H1 (cell line): ENCODE data around the gene KIZ. TPM values are rescaled to one million over a fixed set of nuclear protein-coding genes. Genes with fewer than 3 reads are reported as not detected.
A peak's percentile ranks its signal among the peaks of the same experiment; 100 is the strongest.

Experiments
- ASH2L ChIP-seq: fragments of 200-600, 300-600 bp; sonication (generic); IDR thresholded peaks from one replicate; pipeline ENCODE4 v1.7.1; 2017; ENCODE audit warnings: low read length
- CBX8 ChIP-seq: fragments of 300-800, 300-1000 bp; sonication (generic); IDR thresholded peaks from 2 replicates; pipeline ENCODE4 v1.7.1; 2016; ENCODE audit warnings: low read depth, low read length, borderline replicate concordance
- CEBPB ChIP-seq: IDR thresholded peaks from 2 replicates; pipeline ENCODE4 v1.6.1; 2012; ENCODE audit warnings: low read depth, low read length
- CREB1 ChIP-seq: IDR thresholded peaks from 2 replicates; pipeline ENCODE4 v1.6.1; 2012; ENCODE audit warnings: inconsistent platforms
- EP300 ChIP-seq, 2 experiments: IDR thresholded peaks; 1 replicate in 1 of 2; 2 replicates in 1 of 2; pipeline ENCODE4 v1.6.1; 2011 to 2012; ENCODE audit warnings: low read depth in 2 of 2, low read length in 2 of 2, mild to moderate bottlenecking in 2 of 2, borderline replicate concordance in 1 of 2, inconsistent platforms in 1 of 2, moderate library complexity in 1 of 2
- KDM5A ChIP-seq: fragments of 200-600 bp; IDR thresholded peaks from 2 replicates; pipeline ENCODE4 v1.7.1; 2012; ENCODE audit warnings: mild to moderate bottlenecking, low read length, inconsistent platforms, mixed read lengths
- POLR2AphosphoS5 ChIP-seq: IDR thresholded peaks from 2 replicates; pipeline ENCODE4 v1.6.1; 2011; ENCODE audit warnings: low read depth, low read length
- RAD21 ChIP-seq, 2 experiments: IDR thresholded peaks in 1 of 2; conservative IDR thresholded peaks in 1 of 2; 2 replicates each; pipeline ENCODE4 v1.6.1; 2011; ENCODE audit warnings: low read depth in 2 of 2, low read length in 2 of 2, improper control_type of control experiment in 1 of 2, inconsistent platforms in 1 of 2, mild to moderate bottlenecking in 1 of 2, moderate library complexity in 1 of 2
- YY1 ChIP-seq: IDR thresholded peaks from 2 replicates; pipeline ENCODE4 v1.6.1; 2011; ENCODE audit warnings: low read depth, mild to moderate bottlenecking, low read length
- polyA plus RNA-seq, 7 experiments: library from polyadenylated mRNA; depleted of rRNA in 3 of 7; stranded (reverse) in 5 of 7; unstranded in 2 of 7; fragments of >200 nt in 5 of 7; fragments of 200-250 nt in 2 of 7; gene quantifications; 1 replicate in 5 of 7; 2 replicates in 1 of 7; 4 replicates in 1 of 7; pipeline versions ENCODE4 v1.2.1 to v1.2.3, GENCODE V29; 2011 to 2013; ENCODE audit warnings: missing spikeins in 2 of 7, mixed read lengths in 2 of 7
- total RNA-seq: library from RNA; stranded (reverse); fragmentation: NEBNext Ultra II Directional; extraction: Animal tissue kit (Norgen Biotek cat#: 25700); gene quantifications from 2 replicates; pipeline ENCODE4 v1.2.1, GENCODE V29; 2021
- TF ChIP-seq, protein P1 (sequence below): fragments of 300-600 bp; sonication (generic); IDR thresholded peaks from 2 replicates; pipeline ENCODE4 v1.7.1; 2012; ENCODE audit warnings: low read length, moderate library complexity, mild to moderate bottlenecking, inconsistent platforms; ENCODE audit not compliant: insufficient replicate concordance

KIZ gene
- total and polyA plus RNA-seq, 2 of the 8 experiments (the other 6 are each of a cell fraction or from before 2014, with no cell fraction given) = 13.0 to 51.7 TPM

DNA sequence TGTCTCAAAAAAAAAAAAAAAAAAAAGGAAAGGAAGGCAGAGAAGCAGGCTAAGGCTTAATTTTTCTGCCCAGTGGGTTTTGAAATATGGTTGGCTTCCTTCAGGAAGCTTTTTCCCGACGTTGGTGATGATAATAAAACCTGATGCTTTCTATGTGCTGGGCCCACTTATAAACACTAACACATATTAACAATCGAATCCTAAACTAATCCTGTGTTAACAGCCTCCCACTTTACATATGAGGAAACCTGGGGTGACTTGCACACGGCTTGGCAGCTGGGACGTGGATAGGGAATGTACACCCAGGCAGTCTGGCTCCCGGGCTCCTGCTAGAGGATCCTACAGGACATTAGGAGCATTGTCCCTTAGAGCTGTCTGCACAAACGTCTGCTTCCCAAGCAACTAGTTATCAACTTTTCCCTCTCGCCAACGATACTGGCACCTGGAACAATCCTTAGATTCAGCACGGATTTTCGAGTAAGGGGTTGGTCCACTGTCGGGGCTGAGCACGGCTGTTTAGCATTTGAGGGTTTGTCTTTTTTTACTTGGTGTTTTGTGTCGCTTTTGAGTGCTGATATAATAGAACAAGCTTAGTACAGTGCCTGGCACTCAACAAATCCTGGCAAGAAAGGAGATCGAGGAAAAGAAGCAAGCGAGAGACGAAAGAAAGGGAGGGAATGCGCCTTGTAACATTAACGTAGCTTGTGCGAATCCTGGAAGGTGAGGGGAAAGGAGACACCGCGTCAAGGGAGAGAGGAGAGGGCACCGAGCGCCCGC is 622 bp upstream of the KIZ start (continued):
- TF ChIP-seq, protein P1, sequence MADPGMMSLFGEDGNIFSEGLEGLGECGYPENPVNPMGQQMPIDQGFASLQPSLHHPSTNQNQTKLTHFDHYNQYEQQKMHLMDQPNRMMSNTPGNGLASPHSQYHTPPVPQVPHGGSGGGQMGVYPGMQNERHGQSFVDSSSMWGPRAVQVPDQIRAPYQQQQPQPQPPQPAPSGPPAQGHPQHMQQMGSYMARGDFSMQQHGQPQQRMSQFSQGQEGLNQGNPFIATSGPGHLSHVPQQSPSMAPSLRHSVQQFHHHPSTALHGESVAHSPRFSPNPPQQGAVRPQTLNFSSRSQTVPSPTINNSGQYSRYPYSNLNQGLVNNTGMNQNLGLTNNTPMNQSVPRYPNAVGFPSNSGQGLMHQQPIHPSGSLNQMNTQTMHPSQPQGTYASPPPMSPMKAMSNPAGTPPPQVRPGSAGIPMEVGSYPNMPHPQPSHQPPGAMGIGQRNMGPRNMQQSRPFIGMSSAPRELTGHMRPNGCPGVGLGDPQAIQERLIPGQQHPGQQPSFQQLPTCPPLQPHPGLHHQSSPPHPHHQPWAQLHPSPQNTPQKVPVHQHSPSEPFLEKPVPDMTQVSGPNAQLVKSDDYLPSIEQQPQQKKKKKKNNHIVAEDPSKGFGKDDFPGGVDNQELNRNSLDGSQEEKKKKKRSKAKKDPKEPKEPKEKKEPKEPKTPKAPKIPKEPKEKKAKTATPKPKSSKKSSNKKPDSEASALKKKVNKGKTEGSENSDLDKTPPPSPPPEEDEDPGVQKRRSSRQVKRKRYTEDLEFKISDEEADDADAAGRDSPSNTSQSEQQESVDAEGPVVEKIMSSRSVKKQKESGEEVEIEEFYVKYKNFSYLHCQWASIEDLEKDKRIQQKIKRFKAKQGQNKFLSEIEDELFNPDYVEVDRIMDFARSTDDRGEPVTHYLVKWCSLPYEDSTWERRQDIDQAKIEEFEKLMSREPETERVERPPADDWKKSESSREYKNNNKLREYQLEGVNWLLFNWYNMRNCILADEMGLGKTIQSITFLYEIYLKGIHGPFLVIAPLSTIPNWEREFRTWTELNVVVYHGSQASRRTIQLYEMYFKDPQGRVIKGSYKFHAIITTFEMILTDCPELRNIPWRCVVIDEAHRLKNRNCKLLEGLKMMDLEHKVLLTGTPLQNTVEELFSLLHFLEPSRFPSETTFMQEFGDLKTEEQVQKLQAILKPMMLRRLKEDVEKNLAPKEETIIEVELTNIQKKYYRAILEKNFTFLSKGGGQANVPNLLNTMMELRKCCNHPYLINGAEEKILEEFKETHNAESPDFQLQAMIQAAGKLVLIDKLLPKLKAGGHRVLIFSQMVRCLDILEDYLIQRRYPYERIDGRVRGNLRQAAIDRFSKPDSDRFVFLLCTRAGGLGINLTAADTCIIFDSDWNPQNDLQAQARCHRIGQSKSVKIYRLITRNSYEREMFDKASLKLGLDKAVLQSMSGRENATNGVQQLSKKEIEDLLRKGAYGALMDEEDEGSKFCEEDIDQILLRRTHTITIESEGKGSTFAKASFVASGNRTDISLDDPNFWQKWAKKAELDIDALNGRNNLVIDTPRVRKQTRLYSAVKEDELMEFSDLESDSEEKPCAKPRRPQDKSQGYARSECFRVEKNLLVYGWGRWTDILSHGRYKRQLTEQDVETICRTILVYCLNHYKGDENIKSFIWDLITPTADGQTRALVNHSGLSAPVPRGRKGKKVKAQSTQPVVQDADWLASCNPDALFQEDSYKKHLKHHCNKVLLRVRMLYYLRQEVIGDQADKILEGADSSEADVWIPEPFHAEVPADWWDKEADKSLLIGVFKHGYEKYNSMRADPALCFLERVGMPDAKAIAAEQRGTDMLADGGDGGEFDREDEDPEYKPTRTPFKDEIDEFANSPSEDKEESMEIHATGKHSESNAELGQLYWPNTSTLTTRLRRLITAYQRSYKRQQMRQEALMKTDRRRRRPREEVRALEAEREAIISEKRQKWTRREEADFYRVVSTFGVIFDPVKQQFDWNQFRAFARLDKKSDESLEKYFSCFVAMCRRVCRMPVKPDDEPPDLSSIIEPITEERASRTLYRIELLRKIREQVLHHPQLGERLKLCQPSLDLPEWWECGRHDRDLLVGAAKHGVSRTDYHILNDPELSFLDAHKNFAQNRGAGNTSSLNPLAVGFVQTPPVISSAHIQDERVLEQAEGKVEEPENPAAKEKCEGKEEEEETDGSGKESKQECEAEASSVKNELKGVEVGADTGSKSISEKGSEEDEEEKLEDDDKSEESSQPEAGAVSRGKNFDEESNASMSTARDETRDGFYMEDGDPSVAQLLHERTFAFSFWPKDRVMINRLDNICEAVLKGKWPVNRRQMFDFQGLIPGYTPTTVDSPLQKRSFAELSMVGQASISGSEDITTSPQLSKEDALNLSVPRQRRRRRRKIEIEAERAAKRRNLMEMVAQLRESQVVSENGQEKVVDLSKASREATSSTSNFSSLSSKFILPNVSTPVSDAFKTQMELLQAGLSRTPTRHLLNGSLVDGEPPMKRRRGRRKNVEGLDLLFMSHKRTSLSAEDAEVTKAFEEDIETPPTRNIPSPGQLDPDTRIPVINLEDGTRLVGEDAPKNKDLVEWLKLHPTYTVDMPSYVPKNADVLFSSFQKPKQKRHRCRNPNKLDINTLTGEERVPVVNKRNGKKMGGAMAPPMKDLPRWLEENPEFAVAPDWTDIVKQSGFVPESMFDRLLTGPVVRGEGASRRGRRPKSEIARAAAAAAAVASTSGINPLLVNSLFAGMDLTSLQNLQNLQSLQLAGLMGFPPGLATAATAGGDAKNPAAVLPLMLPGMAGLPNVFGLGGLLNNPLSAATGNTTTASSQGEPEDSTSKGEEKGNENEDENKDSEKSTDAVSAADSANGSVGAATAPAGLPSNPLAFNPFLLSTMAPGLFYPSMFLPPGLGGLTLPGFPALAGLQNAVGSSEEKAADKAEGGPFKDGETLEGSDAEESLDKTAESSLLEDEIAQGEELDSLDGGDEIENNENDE = no peak
- TF ChIP-seq KDM5A (no peak), YY1 (no peak), EP300 (IDR thresholded peaks at IDR 0.05; ENCODE audit: borderline replicate concordance in 1 of 2, low read depth in 2 of 2, low read length in 2 of 2) (no peak), RAD21 (IDR thresholded peaks at IDR 0.05 in 1 of 2, conservative IDR thresholded peaks at IDR 0.05 in 1 of 2; ENCODE audit: low read depth in 2 of 2, low read length in 2 of 2) (0 out of 4 replicates have a peak, but pooled peaks of 1 of the 2 experiments have one; percentile 4), POLR2AphosphoS5 (peak; percentile 58; the same call in 1 of the 2 replicates), CREB1 (no peak), ASH2L (peak; percentile 13), CBX8 (no peak), CEBPB (no peak)
